NCI-H2081 (cell line): Measurements from ENCODE around the gene PALLD.

ENCODE experiments used
- DNase-seq, 2 experiments: peaks; one replicate each; lab custom pipeline; 2025; lab: John Stamatoyannopoulos, UW

The PALLD gene

DNA sequence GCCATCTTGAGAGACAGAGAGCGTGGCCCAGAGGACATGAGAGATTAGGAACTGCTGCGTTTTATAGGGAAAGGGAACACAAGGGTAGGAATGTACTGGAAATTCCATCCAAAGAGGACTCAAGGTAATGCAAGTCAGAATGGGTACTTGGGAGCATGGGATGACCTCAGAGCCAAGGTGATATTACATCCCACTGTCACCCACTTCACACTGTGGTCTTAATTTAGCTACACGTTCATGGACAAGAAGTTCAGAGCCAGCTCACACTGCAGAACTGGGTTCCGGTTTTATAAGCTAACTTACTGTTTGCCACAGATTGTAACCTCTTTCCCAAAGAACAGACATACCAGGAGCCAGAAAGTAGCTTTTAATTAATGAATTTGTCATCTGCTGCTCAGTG is 268.5 kb downstream of the PALLD start:
- no peak for DNase-seq

DNA sequence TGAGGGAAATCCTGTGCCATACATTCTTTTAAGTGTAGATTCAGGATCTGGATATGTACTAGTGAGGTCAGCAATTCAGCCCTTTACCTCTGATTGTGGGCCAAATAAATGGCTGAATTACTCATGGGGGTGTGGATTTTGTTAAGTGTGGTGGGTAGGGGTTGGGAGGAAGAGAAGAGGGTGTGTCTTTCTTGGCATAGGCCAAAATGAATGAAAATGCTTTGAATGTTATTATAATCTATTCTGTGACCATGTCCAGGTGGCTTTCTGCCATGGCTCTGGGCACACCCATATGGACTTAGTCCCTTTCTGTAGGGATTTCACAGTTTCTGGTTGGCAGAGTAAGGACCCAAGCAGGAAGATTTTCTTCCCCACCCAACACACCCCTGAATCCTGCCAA is 268.9 kb downstream of the PALLD start:
- DNase-seq, result no peak

DNA sequence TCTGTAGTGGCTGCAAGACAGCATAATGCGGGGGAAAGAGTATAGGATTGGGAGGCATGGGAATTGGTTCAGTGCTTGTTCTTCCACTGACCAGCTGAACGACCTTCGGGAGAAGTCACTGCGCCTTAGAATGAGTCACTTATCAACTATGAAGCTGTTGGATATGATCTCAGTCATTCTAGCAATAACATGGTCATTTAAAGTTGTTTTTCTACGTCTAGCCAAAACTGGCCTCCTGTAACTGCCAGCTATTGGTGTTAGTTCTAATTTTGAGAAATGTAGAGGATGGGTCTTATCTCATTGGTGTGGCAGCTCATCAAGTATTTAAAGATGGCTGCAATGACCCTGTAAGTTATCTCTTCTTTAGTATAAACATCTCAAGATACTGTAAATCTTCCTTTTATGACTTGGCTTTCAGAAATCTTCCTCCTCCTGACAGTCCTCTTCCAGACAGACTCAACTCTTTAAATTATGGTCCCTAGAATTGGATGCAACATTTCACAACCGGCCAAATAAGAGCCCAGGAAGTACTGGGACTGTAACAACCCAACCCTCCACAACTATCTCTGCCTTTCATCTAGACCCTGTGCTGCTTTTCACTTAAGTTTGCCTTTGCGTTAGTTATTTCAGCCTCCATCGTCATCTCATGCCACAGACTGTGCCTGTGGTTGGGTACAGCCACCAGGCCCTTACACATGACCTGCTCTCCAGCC is 269.9 kb downstream of the PALLD start:
- DNase-seq, result no peak

DNA sequence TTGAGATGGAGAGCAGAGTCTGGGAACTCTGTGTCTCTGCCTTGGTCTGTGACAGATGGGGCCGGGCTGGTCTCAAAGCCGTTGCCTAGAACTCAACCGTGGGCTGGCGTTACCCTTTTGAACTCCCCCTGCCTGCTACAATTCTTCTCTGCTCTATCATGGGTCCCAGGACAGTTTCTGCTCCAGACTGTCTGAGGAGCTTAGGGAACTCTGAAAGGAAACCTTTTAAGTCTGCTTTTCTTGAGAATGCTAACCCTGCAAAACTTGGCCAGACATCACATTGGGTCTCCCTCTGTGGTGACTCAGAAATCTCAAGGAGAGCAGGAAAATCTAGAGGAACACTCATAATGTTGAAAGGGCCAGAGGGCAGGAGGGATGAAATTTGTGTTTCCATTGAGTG is 272.6 kb downstream of the PALLD start:
- no peak for DNase-seq

DNA sequence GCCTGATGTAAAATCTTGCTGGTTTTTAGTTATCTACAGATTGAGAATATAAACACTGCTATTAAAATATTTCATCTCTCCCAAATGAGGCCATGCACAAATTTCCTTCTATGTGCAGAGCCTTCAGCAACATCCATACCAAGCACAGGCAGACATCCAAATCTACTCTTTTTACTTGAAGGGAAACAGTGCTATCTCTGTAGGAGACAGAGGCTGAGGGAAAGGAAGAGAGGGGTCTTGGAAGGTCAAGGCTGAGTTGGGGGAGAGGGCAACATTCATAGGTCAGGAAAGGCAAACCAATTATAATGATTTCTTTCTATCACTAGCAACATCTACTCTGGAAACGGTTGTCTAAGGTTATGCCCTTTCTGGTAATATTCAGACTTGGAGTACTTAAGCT is 273.0 kb downstream of the PALLD start:
- no peak for DNase-seq

DNA sequence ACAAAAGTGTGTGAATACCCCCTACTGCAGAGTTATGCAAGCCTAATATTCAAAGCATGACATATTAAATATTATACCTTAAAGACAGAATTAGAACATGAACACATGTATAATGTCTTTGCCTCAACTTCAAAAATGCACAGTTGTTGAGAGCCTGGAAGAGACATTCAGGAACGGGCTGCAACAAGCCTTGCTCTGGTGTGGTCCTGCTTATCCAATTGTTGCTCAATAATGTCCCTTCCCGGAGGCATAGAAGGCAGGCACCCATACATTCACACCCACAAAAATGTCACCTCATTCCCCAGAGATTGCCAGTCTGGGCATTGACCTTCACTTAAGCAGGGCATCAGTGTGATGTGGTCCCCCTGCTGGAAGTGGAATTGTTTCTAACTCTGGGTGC is 274.4 kb downstream of the PALLD start:
- DNase-seq, result no peak

DNA sequence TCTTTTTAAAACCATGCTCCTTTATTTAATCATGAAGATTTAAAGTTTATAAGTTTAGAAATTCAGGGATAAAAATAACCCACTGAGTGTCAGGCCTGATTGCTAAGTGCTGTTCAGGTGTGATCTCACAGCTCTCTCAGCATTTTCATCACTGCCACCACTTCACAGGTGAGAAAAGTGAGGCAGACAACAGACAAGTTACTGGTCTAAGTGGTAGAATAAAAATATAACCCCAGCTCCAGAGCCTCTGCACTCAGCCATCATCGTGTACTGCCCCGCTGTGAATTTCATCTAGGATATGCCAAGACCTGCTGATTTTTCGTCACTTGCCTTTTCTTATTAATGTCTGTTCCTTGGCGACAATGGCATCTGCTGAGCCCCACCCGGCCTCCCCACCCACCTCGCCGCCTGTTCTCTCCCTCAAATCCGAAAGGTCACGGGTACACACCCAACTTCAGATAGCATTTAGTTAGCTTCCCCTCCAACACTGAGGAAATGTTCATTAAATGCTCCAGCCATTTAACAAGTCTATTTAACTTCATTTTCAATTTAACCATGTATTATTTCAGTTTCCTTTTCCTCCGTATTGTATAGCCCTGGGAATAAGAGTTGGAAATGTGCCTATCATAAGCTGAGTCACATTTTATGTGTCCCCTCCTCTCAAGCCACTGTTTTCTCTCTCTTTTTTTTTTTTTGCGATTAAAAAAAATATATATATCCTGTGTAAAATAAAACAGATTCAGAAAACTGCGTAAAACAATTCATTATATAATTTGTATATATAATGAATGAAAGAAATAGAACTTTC is 276.7 kb downstream of the PALLD start:
- DNase-seq, result no peak

DNA sequence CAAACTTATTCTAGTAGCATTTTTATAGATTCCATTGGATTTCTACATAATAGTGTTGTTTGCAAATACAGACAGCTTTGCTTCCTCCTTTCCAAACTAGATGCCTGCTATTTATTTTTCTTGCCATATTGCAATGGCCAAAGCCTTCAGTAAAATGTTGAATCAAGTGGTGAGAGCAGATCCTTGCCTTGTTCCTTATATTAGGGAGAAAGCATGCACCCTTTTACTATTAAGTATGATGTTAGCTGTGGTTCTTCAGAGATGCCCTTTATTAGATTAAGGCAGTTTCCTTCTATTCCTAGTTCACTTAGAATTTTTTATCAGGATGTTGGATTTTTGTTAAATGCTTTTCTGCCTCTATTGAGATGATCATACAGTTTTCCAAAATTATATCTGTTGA is 279.5 kb downstream of the PALLD start:
- no peak for DNase-seq

DNA sequence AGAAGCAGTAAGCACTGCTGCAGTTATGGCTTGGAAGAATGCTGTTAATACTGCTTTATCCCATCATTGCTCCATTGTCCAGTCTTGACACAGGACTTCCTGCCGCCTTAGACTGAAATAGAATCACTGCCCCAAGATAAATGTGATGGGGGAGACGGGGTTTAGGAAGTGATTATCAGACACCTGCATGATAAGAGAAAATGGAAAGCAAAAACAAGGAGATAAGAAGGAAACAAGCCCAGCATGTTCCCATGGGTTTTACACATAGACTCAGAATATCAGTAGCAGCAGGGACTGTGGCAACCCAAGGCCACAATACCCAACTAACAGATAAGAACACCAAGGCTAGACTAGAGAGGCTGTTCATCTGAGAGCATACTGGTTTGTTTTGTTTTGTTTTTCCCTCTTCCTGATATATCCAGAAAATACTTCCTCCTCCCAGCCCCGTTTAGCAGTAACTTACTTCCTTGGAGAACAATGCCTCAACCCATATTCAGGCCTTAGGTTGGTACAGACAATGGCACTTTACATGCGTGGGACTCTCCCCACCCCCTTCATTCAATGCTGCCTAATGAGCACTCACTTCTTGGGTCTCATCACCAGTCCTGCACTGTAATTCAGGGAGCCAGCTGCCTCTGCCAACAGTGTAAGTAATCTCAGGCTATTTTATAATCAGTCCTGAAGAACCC is 280.6 kb downstream of the PALLD start:
- no peak for DNase-seq

DNA sequence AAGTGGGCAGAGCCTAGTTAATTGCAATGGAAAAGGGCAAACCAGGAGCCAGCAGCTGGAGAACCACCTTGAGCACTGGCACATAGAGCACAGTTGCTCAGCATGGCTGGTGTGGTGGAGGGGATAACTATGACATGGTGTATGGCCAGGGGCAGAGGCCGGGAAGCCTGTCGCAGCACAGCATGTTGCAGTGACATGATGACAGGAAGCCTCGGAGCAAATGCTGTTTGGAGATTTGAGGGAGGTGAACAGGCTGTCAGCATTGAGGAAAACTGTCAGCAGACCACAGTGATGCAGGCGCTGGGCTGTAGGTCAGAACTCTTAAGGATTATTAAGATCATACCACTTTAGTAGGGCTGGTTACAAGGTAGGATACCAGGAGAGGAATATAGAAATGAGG is 284.5 kb downstream of the PALLD start:
- no peak for DNase-seq

DNA sequence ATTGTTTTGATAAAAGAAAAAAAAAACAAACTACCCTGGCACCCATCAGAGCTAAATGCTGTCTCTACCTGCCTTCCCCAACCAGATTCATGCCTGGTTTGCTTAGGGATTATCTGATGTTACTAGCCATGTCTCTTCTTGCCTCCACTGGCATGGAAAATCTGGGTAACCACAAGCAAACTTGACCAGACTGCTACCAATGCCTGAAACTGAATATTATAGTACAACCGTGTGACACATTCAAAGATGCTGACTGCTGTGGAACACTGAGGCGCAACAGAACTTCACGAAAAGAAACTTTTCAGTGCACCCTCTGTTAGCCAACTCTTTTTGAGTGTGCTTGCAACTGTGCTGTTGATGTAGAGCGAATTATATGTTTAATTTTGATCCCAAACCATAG is 285.1 kb downstream of the PALLD start:
- no peak for DNase-seq

DNA sequence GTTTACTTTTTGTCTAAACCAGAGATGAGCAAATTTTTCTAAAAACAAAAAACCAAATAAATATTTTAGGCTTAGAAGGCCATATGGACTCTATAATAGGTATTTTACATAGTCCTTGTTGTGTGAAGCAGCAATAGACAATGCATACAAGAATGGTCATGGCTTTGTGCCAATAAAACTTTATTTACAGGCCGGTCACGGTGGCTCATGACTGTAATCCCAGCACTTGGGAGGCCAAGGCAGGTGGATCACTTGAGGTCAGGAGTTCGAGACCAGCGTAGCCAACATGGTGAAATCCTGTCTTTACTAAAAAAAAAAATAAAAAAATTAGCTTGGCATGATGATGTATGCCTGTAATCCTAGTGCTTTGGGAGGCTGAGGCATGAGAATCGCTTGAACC is 285.6 kb downstream of the PALLD start:
- no peak for DNase-seq

DNA sequence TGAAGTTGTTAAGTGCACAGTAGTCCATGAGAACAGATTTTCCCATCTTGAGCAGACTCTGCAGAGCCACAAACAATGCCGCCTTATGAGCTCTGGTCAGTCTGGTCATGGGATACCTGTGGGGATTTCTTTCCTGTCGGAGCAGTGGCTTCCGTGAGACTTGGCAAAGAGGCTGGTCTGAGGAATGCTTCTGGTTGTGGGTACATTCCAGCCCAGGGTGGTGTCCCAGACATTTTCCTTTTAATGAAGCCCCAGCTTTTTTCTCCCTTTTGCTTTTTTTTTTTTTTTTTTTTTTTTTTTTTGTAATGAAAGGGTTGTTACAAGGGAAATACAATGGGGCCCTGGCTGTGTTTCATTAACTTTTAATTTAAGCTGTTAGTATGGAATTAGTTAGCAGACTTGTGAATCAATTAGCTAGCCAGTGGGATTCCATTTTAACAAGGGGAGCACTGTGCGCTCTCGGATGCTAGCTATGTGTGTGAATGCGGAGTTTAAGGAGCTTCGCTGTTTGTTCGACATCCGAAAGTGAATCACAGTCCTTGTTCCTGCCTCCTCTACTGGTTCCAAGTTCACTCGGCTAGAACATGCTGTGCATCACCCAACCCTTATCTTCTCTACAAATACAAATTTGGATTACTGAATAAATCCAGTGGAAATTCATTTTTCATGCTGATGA is 288.1 kb downstream of the PALLD start:
- DNase-seq, result no peak

DNA sequence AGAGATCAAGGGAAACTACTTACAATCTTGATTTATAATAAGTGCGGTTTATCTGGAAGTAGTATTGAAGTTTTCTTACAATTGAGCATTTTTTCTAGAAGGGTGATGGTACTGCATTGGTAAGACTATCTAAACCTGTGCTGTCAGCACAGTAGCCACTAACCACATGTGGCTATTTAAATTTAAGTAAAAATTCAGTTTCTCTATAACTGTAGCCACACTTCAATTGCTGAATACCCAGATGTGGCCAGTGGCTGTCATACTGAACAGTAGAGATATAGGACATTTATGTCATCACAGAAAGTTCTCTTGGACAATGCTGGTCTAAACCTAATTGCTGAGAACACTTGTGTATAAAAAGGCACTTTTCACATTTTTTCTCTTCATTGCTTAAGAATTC is 290.5 kb downstream of the PALLD start:
- no peak for DNase-seq

DNA sequence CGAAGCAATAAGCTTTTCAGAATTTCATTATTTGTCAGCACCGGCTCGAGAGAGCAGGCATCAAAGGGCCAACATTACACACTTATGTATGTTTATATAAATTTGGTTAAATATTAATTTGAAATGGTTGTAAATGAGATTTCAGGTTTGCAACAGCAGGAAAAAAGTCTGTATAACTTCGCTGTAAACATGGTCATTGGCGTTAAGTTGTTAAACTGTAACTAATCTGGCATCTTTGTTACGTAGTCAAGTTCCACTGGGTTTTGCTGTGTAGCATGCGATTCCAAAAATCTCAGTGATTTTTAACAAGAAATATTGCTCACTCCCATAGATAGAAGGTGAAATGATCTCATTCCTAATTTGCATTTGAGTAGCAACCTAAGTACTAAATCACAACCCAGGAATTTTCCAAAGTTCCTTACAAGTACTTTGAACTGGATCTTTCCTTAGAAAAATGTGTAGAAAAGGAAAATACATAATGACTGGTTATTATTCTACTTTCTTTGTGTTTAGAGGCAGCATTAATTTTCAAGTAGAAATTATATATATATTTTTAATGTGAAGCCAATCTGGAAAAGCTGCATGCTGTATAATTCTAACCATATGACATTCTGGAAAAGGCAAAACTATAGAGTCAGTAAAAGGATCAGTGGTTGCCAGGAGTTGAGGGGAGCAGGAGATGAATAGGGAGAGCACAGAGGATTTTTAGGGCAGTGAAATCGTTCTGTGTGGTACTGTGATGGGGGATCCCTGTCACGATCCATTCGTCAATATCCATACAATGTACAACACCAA is 291.1 kb downstream of the PALLD start:
- DNase-seq, result no peak

DNA sequence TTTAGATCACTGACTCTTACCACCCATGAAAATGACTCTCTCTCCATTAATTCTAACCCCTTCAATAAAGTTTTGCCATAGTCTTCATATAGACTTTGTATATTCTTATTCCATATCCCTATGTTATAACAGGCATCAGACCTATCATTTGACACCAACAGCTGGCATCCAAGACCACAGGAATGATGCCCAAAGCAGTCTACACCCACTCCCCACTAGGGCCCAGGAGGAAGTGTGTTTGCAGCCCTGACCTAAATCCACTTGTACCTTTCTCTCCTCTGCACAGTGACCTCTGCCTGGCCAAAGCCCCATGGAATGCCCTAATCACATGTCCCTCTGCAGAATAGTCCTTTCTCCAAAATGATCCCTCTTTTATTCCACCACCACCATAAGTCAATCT is 294.0 kb downstream of the PALLD start:
- no peak for DNase-seq

DNA sequence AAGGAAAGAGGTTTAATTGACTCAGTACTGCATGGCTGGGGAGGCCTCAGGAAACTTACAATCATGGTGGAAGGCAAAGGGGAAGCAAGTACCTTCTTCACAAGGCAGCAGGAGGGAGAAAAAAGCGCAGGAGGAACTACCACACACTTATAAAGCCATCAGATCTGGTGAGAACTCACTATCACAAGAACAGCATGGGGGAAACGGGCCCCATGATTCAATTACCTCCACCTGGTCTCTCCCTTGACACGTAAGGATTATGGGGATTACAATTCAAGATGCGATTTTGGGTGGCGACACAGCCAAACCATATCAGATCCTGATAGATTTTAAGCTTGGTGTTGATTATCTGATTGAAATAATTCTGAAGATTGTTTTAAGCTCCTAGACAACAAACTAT is 294.5 kb downstream of the PALLD start:
- DNase-seq, result no peak

DNA sequence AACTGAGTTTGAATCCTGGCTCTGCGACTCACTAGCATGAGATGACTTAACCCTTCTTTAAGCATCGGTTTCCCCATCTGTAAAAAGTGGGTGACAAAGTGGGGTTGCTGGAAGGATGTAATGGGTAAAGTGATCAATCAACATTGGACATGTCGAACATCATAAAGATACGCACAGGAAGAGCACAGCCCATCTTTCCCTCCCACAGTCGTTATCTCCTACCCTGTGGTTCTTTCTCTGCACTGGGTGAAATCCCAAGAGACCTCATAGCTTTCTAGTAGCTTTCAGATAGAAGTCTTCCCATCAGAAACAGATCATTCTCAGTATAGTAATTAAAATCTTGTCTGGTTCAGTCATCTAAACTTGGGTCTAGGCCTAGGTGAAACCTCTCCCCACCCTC is 296.7 kb downstream of the PALLD start:
- DNase-seq, result no peak

DNA sequence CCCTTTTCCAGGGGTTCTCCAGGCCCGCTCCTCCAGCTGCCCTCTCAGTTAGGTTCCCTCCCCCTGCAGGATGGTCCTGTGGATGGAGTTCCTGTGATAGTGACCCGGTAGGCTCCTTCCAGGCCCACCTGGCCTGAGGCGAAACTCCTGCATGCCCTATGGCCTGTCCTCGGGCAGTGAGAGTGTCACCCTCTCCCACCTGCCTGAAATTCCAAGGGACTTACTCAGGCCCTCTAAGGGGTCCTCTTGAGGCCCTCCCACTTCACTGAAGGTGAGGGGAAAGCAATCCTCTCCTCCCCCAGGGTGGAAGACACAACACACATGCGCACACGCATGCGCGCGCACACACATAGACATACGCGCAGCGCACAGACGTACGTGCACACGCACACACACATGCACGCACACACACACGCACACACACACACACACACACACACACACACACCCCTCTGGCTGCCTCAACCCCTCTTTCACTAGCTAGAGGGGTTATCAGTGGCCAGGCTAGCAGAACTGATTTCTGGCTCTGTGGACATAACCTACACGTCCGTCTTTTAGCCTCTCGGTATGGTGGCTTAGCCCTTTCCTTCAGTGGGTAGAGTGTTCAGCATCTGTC is 297.3 kb downstream of the PALLD start:
- no peak for DNase-seq

DNA sequence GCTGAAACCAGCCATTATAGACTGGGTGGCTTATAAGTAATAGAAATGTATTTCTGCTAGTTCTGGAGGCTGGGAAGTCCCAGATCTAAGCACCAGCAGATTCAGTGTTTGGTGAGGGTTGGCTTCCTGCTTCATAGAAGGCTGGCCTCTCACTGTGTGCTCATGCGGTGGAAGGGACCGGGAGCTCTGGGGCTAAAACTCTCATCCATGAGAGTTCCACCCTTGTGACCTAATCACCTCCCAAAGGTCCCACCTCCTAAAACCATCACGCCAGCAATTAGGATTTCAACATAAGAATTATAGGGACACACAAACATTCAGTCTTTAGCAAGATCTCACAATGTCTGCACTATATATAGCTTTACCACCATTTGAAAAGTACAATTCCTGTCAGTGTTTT is 298.0 kb downstream of the PALLD start:
- DNase-seq, result no peak

DNA sequence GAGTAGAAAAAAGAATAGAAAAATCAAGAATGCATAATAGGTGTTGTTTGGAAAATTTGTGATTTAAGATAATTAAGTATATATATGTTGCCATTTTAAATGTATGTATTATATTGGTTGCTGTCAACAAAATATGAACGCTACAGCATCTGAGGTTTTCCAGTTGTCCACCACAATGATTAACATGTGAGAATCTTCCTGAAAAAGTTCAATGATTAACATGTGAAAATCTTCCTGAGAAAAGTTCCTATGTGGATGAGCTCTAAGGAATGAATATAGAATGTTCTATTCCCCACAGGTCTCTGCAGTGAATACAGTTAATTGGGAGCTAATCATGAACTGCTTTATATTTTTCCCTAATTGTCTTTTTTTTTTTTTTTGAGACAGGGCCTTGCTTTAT is 298.5 kb downstream of the PALLD start:
- DNase-seq, result no peak
